Epithelial cell of prostate (primary cell): ENCODE data around the gene FAM227B.

Experiments
- DNase-seq: peaks from one replicate; pipeline ENCODE4 v3.0.0-alpha.2; 2011; ENCODE audit warnings: low read depth, low spot score
- H3K27ac ChIP-seq: fragments of 450-650 bp; 2 replicates; pipeline ENCODE4 v1.5.1; 2017; ENCODE audit warnings: mild to moderate bottlenecking

Gene FAM227B

GRCh38 chr15:49313650-49314049 lies 307.0 kb downstream of the FAM227B start:
- peak; percentile 33 for DNase-seq
- no peak overlapping the region for H3K27ac ChIP-seq

- H3K27ac ChIP-seq = no peak overlapping the region
- no peak for DNase-seq
Observed at GRCh38 chr15:49309889-49310288, 310.7 kb downstream of the FAM227B start.

- H3K27ac ChIP-seq = no peak overlapping the region
- DNase-seq = no peak
Observed at GRCh38 chr15:49308686-49309085, 311.9 kb downstream of the FAM227B start.

GRCh38 chr15:49306551-49306950 lies 314.1 kb downstream of the FAM227B start:
- H3K27ac ChIP-seq = no peak overlapping the region
- no peak for DNase-seq

GRCh38 chr15:49303003-49303402 lies 317.6 kb downstream of the FAM227B start:
- no peak for DNase-seq

GRCh38 chr15:49301562-49301961 lies 319.1 kb downstream of the FAM227B start:
- no peak overlapping the region for H3K27ac ChIP-seq
- no peak for DNase-seq

More at GRCh38 chr15:49303003-49303402, 317.6 kb downstream of the FAM227B start:
- no peak overlapping the region for H3K27ac ChIP-seq

GRCh38 chr15:49300856-49301255 lies 319.8 kb downstream of the FAM227B start:
- no peak for DNase-seq
- H3K27ac ChIP-seq = no peak overlapping the region

- no peak overlapping the region for H3K27ac ChIP-seq
- DNase-seq = no peak
Observed at GRCh38 chr15:49297584-49297983, 323.0 kb downstream of the FAM227B start.

- no peak for DNase-seq
- no peak overlapping the region for H3K27ac ChIP-seq
Observed at GRCh38 chr15:49296258-49296657, 324.4 kb downstream of the FAM227B start.

- H3K27ac ChIP-seq = no peak overlapping the region
- no peak for DNase-seq
Observed at GRCh38 chr15:49293941-49294340, 326.7 kb downstream of the FAM227B start.

GRCh38 chr15:49290191-49290590 lies 330.4 kb downstream of the FAM227B start:
- no peak overlapping the region for H3K27ac ChIP-seq
- no peak for DNase-seq

- no peak overlapping the region for H3K27ac ChIP-seq
- DNase-seq = no peak
Observed at GRCh38 chr15:49288391-49288790, 332.2 kb downstream of the FAM227B start.

GRCh38 chr15:49287481-49287880 lies 333.1 kb downstream of the FAM227B start:
- no peak overlapping the region for H3K27ac ChIP-seq
- DNase-seq = no peak

GRCh38 chr15:49286649-49287404 lies 333.8 kb downstream of the FAM227B start:
- no peak overlapping the region for H3K27ac ChIP-seq
- no peak for DNase-seq

GRCh38 chr15:49282366-49282765 lies 338.3 kb downstream of the FAM227B start:
- DNase-seq = no peak
- H3K27ac ChIP-seq = no peak overlapping the region

- DNase-seq = no peak
- H3K27ac ChIP-seq = no peak overlapping the region
Observed at GRCh38 chr15:49279521-49280456, 340.8 kb downstream of the FAM227B start.

GRCh38 chr15:49278751-49279150 lies 341.9 kb downstream of the FAM227B start:
- no peak for DNase-seq
- no peak overlapping the region for H3K27ac ChIP-seq
